H1 (cell line): ENCODE data around the gene DDOST.

ENCODE experiments used
- CTCF ChIP-seq, 3 experiments: IDR thresholded peaks; 1 replicate in 2 of 3; 2 replicates in 1 of 3; pipeline versions ENCODE4 v1.5.1 to v1.6.1; 2011; ENCODE audit warnings: low read length in 3 of 3, mild to moderate bottlenecking in 3 of 3, inconsistent platforms in 2 of 3, low read depth in 1 of 3, moderate library complexity in 1 of 3; ENCODE audit not compliant: insufficient read depth in 1 of 3; ENCODE audit errors: control extremely low read depth in 1 of 3
- JUND ChIP-seq: IDR thresholded peaks from 2 replicates; pipeline ENCODE4 v1.6.1; 2011; ENCODE audit warnings: mild to moderate bottlenecking, improper control_type of control experiment, low read length
- KDM1A ChIP-seq: fragments of 200-600, 300-600 bp; sonication (generic); IDR thresholded peaks from 2 replicates; pipeline ENCODE4 v1.7.1; 2016; ENCODE audit warnings: mild to moderate bottlenecking, low read length, borderline replicate concordance
- POLR2AphosphoS5 ChIP-seq: IDR thresholded peaks from 2 replicates; pipeline ENCODE4 v1.6.1; 2011; ENCODE audit warnings: low read depth, low read length
- RFX5 ChIP-seq: IDR thresholded peaks from 2 replicates; pipeline ENCODE4 v1.6.1; 2011; ENCODE audit warnings: low read depth, low read length, improper control_type of control experiment, borderline replicate concordance
- USF2 ChIP-seq: IDR thresholded peaks from 2 replicates; pipeline ENCODE4 v1.6.1; 2011; ENCODE audit warnings: low read length, improper control_type of control experiment

GRCh38 chr1:20689645-20690056, 28.5 kb upstream of the DDOST start:
- TF ChIP-seq CTCF (IDR thresholded peaks at IDR 0.05; ENCODE audit: control extremely low read depth in 1 of 3, insufficient read depth in 1 of 3, low read depth in 1 of 3, low read length in 3 of 3): no peak
- TF ChIP-seq RFX5: no peak
- no peak for TF ChIP-seq KDM1A
- no peak for TF ChIP-seq POLR2AphosphoS5
- no peak for TF ChIP-seq JUND
- TF ChIP-seq USF2: no peak
